Measurements from ENCODE around the gene HOXB6. TPM values are rescaled to one million over a fixed set of nuclear protein-coding genes. Genes with fewer than 3 reads are reported as not detected.

HOXB6 gene
- total RNA-seq, 1 donor from 2014 or later = not detected

DNA sequence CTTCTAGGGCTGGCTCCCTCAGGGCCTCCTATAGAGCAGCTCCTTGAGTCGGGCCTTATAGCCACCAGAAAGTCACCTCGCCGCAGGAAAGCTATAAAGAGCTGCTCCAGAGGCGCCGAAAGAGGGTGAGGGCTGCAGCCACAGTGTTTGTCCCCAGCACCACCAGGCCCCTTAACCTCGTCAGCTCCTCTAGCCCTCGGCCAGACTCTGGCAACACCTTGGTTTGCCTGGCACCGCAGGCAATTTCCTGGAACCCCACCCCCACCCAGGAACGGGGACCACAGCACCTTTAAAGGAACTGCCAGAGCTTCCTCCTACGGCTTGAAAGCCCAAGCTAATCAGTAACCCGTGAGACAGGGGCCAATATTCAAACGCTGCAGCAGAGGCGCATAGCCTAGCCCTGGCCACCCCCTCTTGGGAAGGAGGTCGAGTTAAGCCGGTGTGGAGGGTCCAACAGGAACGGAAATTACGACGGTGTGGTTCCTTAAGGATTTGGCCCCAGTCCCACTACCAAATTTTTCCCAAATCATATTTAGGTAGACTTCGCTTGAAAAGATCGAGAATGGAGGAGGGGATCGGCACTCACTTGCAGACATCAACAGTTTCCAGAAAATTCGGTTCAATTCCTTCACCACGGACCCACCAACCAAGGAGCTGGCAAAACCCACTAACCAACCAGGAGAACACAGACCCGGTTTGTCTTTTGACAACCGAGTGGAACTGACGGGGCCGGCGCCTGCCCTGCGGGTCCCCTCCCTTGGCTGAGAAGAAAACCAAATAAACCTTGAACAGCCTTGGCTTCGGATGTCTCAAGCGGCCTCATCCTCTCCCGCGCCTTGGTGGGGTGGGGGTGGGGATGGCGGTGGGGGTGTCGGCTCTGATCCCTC is 3.0 kb downstream of the HOXB6 start:
- peaks cover 4% of the 10 kb centered on the region for H3K4me1 Mint-ChIP-seq (ENCODE audit: unreplicated experiment)

DNA sequence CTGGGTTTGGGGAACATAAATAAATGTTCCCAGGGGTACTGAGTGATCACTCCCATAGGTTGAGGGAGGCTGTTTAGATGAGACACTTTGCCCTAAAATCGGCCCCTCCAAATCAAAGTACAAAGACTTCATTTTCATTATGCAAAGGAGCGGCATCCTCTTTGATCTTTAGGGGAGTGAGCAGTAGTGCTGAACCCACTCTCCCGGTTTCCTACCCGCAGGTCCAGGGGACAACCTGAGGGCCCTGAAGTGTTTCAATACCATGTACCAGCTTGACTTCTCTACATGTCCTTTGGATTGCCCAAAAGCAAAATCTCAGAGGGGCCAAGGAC is 3.6 kb downstream of the HOXB6 start:
- H3K9me3 Mint-ChIP-seq (ENCODE audit: unreplicated experiment) = peaks cover 6% of the 10 kb centered on the region
- H3K4me1 Mint-ChIP-seq (ENCODE audit: unreplicated experiment) = peaks cover 6% of the 10 kb centered on the region

More for the DNA sequence above, 3.0 kb downstream of the HOXB6 start:
- Mint-ChIP-seq H3K36me3 (ENCODE audit: unreplicated experiment) (no peaks in the 10 kb centered on the region), H3K9me3 (ENCODE audit: unreplicated experiment) (peaks cover 6% of the 10 kb centered on the region), H3K4me3 (ENCODE audit: unreplicated experiment) (no peak overlapping the region), H3K27me3 (ENCODE audit: unreplicated experiment) (peaks cover 97% of the 10 kb centered on the region), H3K27ac (ENCODE audit: unreplicated experiment) (no peak overlapping the region)
- DNase-seq (ENCODE audit: extremely low spot score, unreplicated experiment) = no peak
- TF ChIP-seq, protein P1, sequence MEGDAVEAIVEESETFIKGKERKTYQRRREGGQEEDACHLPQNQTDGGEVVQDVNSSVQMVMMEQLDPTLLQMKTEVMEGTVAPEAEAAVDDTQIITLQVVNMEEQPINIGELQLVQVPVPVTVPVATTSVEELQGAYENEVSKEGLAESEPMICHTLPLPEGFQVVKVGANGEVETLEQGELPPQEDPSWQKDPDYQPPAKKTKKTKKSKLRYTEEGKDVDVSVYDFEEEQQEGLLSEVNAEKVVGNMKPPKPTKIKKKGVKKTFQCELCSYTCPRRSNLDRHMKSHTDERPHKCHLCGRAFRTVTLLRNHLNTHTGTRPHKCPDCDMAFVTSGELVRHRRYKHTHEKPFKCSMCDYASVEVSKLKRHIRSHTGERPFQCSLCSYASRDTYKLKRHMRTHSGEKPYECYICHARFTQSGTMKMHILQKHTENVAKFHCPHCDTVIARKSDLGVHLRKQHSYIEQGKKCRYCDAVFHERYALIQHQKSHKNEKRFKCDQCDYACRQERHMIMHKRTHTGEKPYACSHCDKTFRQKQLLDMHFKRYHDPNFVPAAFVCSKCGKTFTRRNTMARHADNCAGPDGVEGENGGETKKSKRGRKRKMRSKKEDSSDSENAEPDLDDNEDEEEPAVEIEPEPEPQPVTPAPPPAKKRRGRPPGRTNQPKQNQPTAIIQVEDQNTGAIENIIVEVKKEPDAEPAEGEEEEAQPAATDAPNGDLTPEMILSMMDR (IDR thresholded peaks at IDR 0.05) = no peak

DNA sequence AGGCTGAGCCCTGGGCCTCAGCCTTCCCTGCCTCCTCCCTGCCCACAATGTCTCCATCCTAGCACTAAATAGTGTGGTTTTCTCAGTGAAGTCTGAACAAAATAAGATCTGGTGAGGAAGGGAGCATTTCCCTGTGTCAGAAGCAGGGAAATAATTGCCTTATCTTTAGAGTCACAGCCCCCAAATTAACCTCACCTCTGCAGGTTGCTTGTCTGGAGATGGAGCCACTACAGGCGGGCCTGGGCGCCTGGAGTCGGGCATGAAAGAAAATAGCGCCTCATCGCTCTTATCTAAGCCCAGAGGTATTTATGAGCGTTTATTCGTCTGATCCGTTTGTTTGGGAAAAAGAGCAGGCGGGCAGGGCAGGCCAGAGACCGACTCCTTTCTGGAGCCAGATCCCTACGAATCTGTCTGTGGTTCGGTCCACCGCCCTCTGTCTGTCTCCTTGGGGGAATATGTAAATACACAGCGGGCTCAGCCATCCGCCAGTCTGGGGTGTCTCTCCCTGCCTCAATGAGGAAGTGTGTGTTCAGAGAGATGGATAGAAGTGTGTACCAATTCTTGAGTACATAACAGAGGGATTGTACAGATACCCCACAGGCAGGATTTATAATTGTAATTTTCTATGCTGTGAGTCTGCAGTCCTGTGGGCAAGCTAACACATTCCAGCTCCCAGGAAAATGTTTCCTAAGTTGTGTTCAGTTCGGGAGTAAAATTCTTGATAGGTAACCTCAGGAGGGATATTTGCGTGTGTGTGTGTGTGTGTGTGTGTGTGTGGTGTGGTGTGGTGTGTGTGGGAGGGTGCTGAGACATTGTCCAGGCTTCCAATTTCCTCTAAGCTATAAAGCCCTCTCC is 4.3 kb downstream of the HOXB6 start:
- no peak overlapping the region for H3K27ac Mint-ChIP-seq (ENCODE audit: unreplicated experiment)
- no peak for DNase-seq (ENCODE audit: extremely low spot score, unreplicated experiment)
- TF ChIP-seq, protein P1 (IDR thresholded peaks at IDR 0.05) = no peak
- H3K27me3 Mint-ChIP-seq (ENCODE audit: unreplicated experiment) = peaks cover 97% of the 10 kb centered on the region
- H3K4me1 Mint-ChIP-seq (ENCODE audit: unreplicated experiment) = peaks cover 6% of the 10 kb centered on the region
- H3K9me3 Mint-ChIP-seq (ENCODE audit: unreplicated experiment) = peaks cover 6% of the 10 kb centered on the region
- no peak overlapping the region for H3K4me3 Mint-ChIP-seq (ENCODE audit: unreplicated experiment)
- H3K36me3 Mint-ChIP-seq (ENCODE audit: unreplicated experiment) = no peaks in the 10 kb centered on the region

More for the DNA sequence above, 3.6 kb downstream of the HOXB6 start:
- Mint-ChIP-seq H3K27ac (ENCODE audit: unreplicated experiment) (no peak overlapping the region), H3K36me3 (ENCODE audit: unreplicated experiment) (no peaks in the 10 kb centered on the region), H3K27me3 (ENCODE audit: unreplicated experiment) (peaks cover 97% of the 10 kb centered on the region), H3K4me3 (ENCODE audit: unreplicated experiment) (no peak overlapping the region)
- DNase-seq (ENCODE audit: extremely low spot score, unreplicated experiment) = no peak
- TF ChIP-seq, protein P1 (IDR thresholded peaks at IDR 0.05) = no peak

DNA sequence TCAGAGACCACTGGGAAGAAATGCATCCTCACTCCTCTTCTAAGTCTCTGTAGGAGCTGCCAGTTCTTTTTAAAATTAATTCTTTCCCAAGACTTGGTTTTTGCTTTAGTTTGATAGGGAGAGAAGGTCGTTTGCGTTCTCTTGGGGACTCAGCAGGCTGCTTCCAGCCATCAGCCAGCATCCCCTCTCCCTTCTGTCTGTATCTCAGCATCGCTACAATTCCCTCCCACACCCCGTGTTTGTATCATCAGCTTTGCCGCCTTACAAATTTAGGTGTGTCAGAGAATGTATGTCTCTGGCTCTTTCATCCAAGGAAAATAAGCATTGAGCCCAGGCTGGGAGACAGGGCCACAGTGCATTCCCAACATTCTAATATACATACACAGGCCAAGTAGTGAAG is 5.4 kb downstream of the HOXB6 start:
- TF ChIP-seq, protein P1 (IDR thresholded peaks at IDR 0.05) = no peak
- H3K4me3 Mint-ChIP-seq (ENCODE audit: unreplicated experiment) = no peak overlapping the region
- peaks cover 6% of the 10 kb centered on the region for H3K4me1 Mint-ChIP-seq (ENCODE audit: unreplicated experiment)

DNA sequence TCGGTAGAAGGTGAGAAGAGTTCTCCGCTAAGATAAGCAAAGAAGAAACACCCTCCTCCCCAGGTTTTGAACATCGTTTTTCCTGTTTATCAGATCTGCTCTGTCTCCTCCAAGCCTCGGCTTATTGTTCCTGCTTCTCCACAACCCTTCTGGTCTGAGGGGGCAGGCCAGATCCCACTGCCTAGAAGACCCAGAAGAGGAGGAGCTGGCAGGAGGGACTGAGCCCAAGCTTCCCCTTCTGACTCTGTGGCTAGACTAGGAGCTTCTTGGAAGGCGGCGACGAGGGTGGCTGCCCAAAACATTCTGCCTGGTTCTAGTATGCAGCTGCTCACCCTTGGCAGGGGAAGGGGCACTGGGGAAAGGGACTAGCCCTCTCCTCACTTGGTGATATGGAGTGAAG is 6.0 kb downstream of the HOXB6 start:
- no peak for DNase-seq (ENCODE audit: extremely low spot score, unreplicated experiment)
- peaks cover 7% of the 10 kb centered on the region for H3K4me1 Mint-ChIP-seq (ENCODE audit: unreplicated experiment)
- H3K36me3 Mint-ChIP-seq (ENCODE audit: unreplicated experiment) = no peaks in the 10 kb centered on the region
- TF ChIP-seq, protein P1 (IDR thresholded peaks at IDR 0.05) = no peak
- no peak overlapping the region for H3K4me3 Mint-ChIP-seq (ENCODE audit: unreplicated experiment)
- no peak overlapping the region for H3K27ac Mint-ChIP-seq (ENCODE audit: unreplicated experiment)
- peaks cover 99% of the 10 kb centered on the region for H3K27me3 Mint-ChIP-seq (ENCODE audit: unreplicated experiment)
- H3K9me3 Mint-ChIP-seq (ENCODE audit: unreplicated experiment) = peaks cover 6% of the 10 kb centered on the region

More for the DNA sequence above, 5.4 kb downstream of the HOXB6 start:
- peaks cover 6% of the 10 kb centered on the region for H3K9me3 Mint-ChIP-seq (ENCODE audit: unreplicated experiment)
- DNase-seq (ENCODE audit: extremely low spot score, unreplicated experiment) = no peak
- H3K36me3 Mint-ChIP-seq (ENCODE audit: unreplicated experiment) = no peaks in the 10 kb centered on the region
- no peak overlapping the region for H3K27ac Mint-ChIP-seq (ENCODE audit: unreplicated experiment)
- peaks cover 97% of the 10 kb centered on the region for H3K27me3 Mint-ChIP-seq (ENCODE audit: unreplicated experiment)
